H1 (cell line): ENCODE results near the gene NHEJ1. TPM values are rescaled to one million over a fixed set of nuclear protein-coding genes. Genes with fewer than 3 reads are reported as not detected.

ENCODE experiments used
- CTCF ChIA-PET: fragments of 300-600 bp; sonication (Branson Sonifier 250); formaldehyde crosslinking; loops from one replicate; lab custom pipeline; 2021; ENCODE audit not compliant: partially characterized antibody; lab: Charles Lee
- POLR2A ChIA-PET: fragments of 300-600 bp; sonication (Branson Sonifier 250); formaldehyde crosslinking; loops from one replicate; lab custom pipeline; 2021; ENCODE audit warnings: inconsistent platforms; ENCODE audit not compliant: partially characterized antibody; lab: Charles Lee
- DNase-seq, 2 experiments: peaks; one replicate each; pipeline versions ENCODE4 v3.0.0 to v3.0.0-alpha.2; 2010 to 2022; ENCODE audit warnings: low spot score in 2 of 2, low read depth in 1 of 2, mixed read lengths in 1 of 2
- FAIRE-seq: peaks from 2 replicates; lab custom pipeline; 2011; peaks lifted over from hg19 to GRCh38; lab: Jason Lieb, UNC
- H2AFZ ChIP-seq: 2 replicates; pipeline ENCODE4 v1.8.1; 2012; ENCODE audit warnings: low read length, inconsistent platforms
- H2AK5ac ChIP-seq: 2 replicates; pipeline ENCODE4 v1.6.1; 2013; ENCODE audit warnings: low read depth, low read length
- H2BK120ac ChIP-seq: replicated peaks from 2 replicates; pipeline ENCODE3; 2013; ENCODE audit warnings: low read depth, low read length, inconsistent platforms
- H2BK12ac ChIP-seq: 2 replicates; pipeline ENCODE4 v1.6.1; 2013; ENCODE audit warnings: low read depth, low read length
- H2BK15ac ChIP-seq: 2 replicates; pipeline ENCODE4 v1.6.1; 2013; ENCODE audit warnings: low read length
- H2BK20ac ChIP-seq: 2 replicates; pipeline ENCODE4 v1.6.1; 2013; ENCODE audit warnings: low read length
- H2BK5ac ChIP-seq: 2 replicates; pipeline ENCODE4 v1.6.1; 2013; ENCODE audit warnings: low read depth, low read length
- H3K14ac ChIP-seq: 2 replicates; pipeline ENCODE4 v1.6.1; 2013; ENCODE audit warnings: inconsistent platforms; ENCODE audit not compliant: insufficient read length
- H3K18ac ChIP-seq: 2 replicates; pipeline ENCODE4 v1.6.1; 2013; ENCODE audit warnings: low read length; ENCODE audit errors: extremely low read depth
- H3K23ac ChIP-seq: 2 replicates; pipeline ENCODE4 v1.6.1; 2013; ENCODE audit warnings: inconsistent platforms; ENCODE audit not compliant: insufficient read length
- H3K23me2 ChIP-seq: 2 replicates; pipeline ENCODE4 v1.6.1; 2013; ENCODE audit warnings: low read depth, low read length
- H3K27ac ChIP-seq: 2 replicates; pipeline ENCODE4 v1.6.1; 2011; ENCODE audit warnings: low read depth, low read length, inconsistent platforms
- H3K27me3 ChIP-seq, 4 experiments: replicated peaks in 1 of 4; 1 replicate in 1 of 4; 2 replicates in 3 of 4; pipeline versions ENCODE4 v1.6.1 to v1.8.1; 2011 to 2013; ENCODE audit warnings: low read length in 3 of 4, mild to moderate bottlenecking in 3 of 4, inconsistent platforms in 2 of 4, mixed read lengths in 2 of 4, moderate library complexity in 1 of 4; ENCODE audit not compliant: control insufficient read depth in 3 of 4, insufficient read depth in 3 of 4; ENCODE audit errors: extremely low read depth in 1 of 4
- H3K36me3 ChIP-seq, 4 experiments: 2 replicates each; pipeline versions ENCODE4 v1.6.1 to v1.8.1; 2011 to 2013; ENCODE audit warnings: mild to moderate bottlenecking in 4 of 4, low read length in 3 of 4, moderate library complexity in 2 of 4, control low read depth in 1 of 4, inconsistent platforms in 1 of 4; ENCODE audit not compliant: insufficient read depth in 4 of 4, control insufficient read depth in 2 of 4
- H3K4ac ChIP-seq: replicated peaks from 2 replicates; pipeline ENCODE3; 2013; ENCODE audit warnings: low read length, low read depth, mixed read lengths, inconsistent platforms; ENCODE audit not compliant: insufficient read length
- H3K4me1 ChIP-seq, 4 experiments: replicated peaks in 1 of 4; 1 replicate in 1 of 4; 2 replicates in 3 of 4; pipeline versions ENCODE4 v1.6.1 to v1.8.1; 2011 to 2013; ENCODE audit warnings: low read length in 3 of 4, inconsistent platforms in 2 of 4, mixed read lengths in 1 of 4; ENCODE audit not compliant: insufficient read depth in 4 of 4, control insufficient read depth in 3 of 4
- H3K4me2 ChIP-seq, 2 experiments: 2 replicates each; pipeline versions ENCODE4 v1.6.1 to v1.8.1; 2011 to 2013; ENCODE audit warnings: low read depth in 2 of 2, low read length in 2 of 2, control low read depth in 1 of 2, inconsistent platforms in 1 of 2, mild to moderate bottlenecking in 1 of 2; ENCODE audit not compliant: insufficient read depth in 1 of 2
- H3K4me3 ChIP-seq, 4 experiments: fragments of 200-600, 300-600 bp in 1 of 4; sonication (generic), shearing (Covaris generic), sonication (Bioruptor Twin) in 1 of 4; 2 replicates each; pipeline versions ENCODE4 v1.5.1 to v1.8.1; 2011 to 2016; ENCODE audit warnings: low read length in 4 of 4, low read depth in 3 of 4, control low read depth in 2 of 4, inconsistent platforms in 2 of 4, mild to moderate bottlenecking in 2 of 4, mixed read lengths in 1 of 4, moderate library complexity in 1 of 4; ENCODE audit not compliant: insufficient read depth in 2 of 4; ENCODE audit errors: extremely low read depth in 1 of 4
- H3K56ac ChIP-seq: replicated peaks from 2 replicates; pipeline ENCODE3; 2013; ENCODE audit warnings: low read depth, mild to moderate bottlenecking, mixed read lengths, low read length, inconsistent platforms; ENCODE audit not compliant: insufficient read length
- H3K79me1 ChIP-seq: 2 replicates; pipeline ENCODE4 v1.6.1; 2013; ENCODE audit warnings: low read depth, low read length, control low read depth
- H3K79me2 ChIP-seq, 2 experiments: 2 replicates each; pipeline versions ENCODE4 v1.6.1 to v1.8.1; 2012 to 2013; ENCODE audit warnings: low read length in 2 of 2, mild to moderate bottlenecking in 2 of 2, inconsistent platforms in 1 of 2; ENCODE audit not compliant: insufficient read depth in 2 of 2, control insufficient read depth in 1 of 2
- H3K9ac ChIP-seq, 4 experiments: replicated peaks in 1 of 4; 1 replicate in 1 of 4; 2 replicates in 3 of 4; pipeline versions ENCODE4 v1.6.1 to v1.8.1; 2011 to 2013; ENCODE audit warnings: low read depth in 3 of 4, low read length in 3 of 4, control low read depth in 2 of 4, mild to moderate bottlenecking in 2 of 4, moderate library complexity in 2 of 4, inconsistent platforms in 1 of 4; ENCODE audit errors: extremely low read depth in 1 of 4
- H3K9me3 ChIP-seq, 2 experiments: 2 replicates each; pipeline versions ENCODE4 v1.6.1 to v1.8.1; 2012 to 2013; ENCODE audit warnings: mild to moderate bottlenecking in 2 of 2, moderate library complexity in 2 of 2, control low read depth in 1 of 2, inconsistent platforms in 1 of 2, low read depth in 1 of 2, low read length in 1 of 2, mixed read lengths in 1 of 2; ENCODE audit not compliant: insufficient read depth in 2 of 2
- H4K20me1 ChIP-seq, 2 experiments: replicated peaks in 1 of 2; 2 replicates each; pipeline versions ENCODE3 to v1.8.1; 2011 to 2013; ENCODE audit warnings: inconsistent platforms in 2 of 2, low read length in 2 of 2, mild to moderate bottlenecking in 1 of 2; ENCODE audit not compliant: insufficient read depth in 2 of 2, control insufficient read depth in 1 of 2
- H4K5ac ChIP-seq: 2 replicates; pipeline ENCODE4 v1.6.1; 2013; ENCODE audit warnings: low read length, low read depth, mixed read lengths, inconsistent platforms; ENCODE audit not compliant: insufficient read length
- H4K8ac ChIP-seq: 2 replicates; pipeline ENCODE4 v1.8.0; 2013; ENCODE audit warnings: mild to moderate bottlenecking, moderate library complexity, low read length, inconsistent platforms; ENCODE audit not compliant: insufficient read depth; ENCODE audit errors: extremely low read depth
- H4K91ac ChIP-seq: replicated peaks from 2 replicates; pipeline ENCODE3; 2013; ENCODE audit warnings: low read length, mixed read lengths, inconsistent platforms; ENCODE audit not compliant: insufficient read length
- CBX8 ChIP-seq: fragments of 300-800, 300-1000 bp; sonication (generic); IDR thresholded peaks from 2 replicates; pipeline ENCODE4 v1.7.1; 2016; ENCODE audit warnings: low read depth, low read length, borderline replicate concordance
- CHD1 ChIP-seq: IDR thresholded peaks from 2 replicates; pipeline ENCODE4 v1.6.1; 2012; ENCODE audit warnings: low read depth, low read length, improper control_type of control experiment
- FOSL1 ChIP-seq: IDR thresholded peaks from 2 replicates; pipeline ENCODE4 v1.6.1; 2011; ENCODE audit warnings: mild to moderate bottlenecking, low read depth, low read length, moderate library complexity; ENCODE audit not compliant: insufficient read depth
- RNF2 ChIP-seq: fragments of 200-900, 300-1000 bp; sonication (generic); IDR thresholded peaks from 2 replicates; pipeline ENCODE4 v1.7.1; 2016; ENCODE audit warnings: borderline replicate concordance, low read depth, mild to moderate bottlenecking, antibody characterized with exemption, low read length; ENCODE audit not compliant: poor library complexity, severe bottlenecking; ENCODE audit errors: missing control alignments
- WGBS, 2 experiments: shearing (Covaris generic) in 1 of 2; methylation state at CpG; one replicate each; pipeline versions ENCODE4 v1.1.6 to v1.1.7; 2013 to 2015; ENCODE audit warnings: low lambda C conversion rate in 2 of 2, mixed read lengths in 2 of 2, inconsistent platforms in 1 of 2, low coverage in 1 of 2, missing lambda C conversion rate in 1 of 2; ENCODE audit not compliant: insufficient replicate concordance in 2 of 2, insufficient coverage in 1 of 2, insufficient read length in 1 of 2; ENCODE audit errors: extremely low coverage in 1 of 2, missing lambda C conversion rate in 1 of 2; 5-methylcytosine and 5-hydroxymethylcytosine counted together
- polyA plus RNA-seq, 7 experiments: library from polyadenylated mRNA; depleted of rRNA in 3 of 7; stranded (reverse) in 5 of 7; unstranded in 2 of 7; fragments of >200 nt in 5 of 7; fragments of 200-250 nt in 2 of 7; gene quantifications; 1 replicate in 5 of 7; 2 replicates in 1 of 7; 4 replicates in 1 of 7; pipeline versions ENCODE4 v1.2.1 to v1.2.3, GENCODE V29; 2011 to 2013; ENCODE audit warnings: missing spikeins in 2 of 7, mixed read lengths in 2 of 7
- total RNA-seq: library from RNA; stranded (reverse); fragmentation: NEBNext Ultra II Directional; extraction: Animal tissue kit (Norgen Biotek cat#: 25700); gene quantifications from 2 replicates; pipeline ENCODE4 v1.2.1, GENCODE V29; 2021

NHEJ1 gene
- total and polyA plus RNA-seq, 2 of the 8 experiments (the other 6 are each of a cell fraction or from before 2014, with no cell fraction given): 22.7 to 24.1 TPM

DNA sequence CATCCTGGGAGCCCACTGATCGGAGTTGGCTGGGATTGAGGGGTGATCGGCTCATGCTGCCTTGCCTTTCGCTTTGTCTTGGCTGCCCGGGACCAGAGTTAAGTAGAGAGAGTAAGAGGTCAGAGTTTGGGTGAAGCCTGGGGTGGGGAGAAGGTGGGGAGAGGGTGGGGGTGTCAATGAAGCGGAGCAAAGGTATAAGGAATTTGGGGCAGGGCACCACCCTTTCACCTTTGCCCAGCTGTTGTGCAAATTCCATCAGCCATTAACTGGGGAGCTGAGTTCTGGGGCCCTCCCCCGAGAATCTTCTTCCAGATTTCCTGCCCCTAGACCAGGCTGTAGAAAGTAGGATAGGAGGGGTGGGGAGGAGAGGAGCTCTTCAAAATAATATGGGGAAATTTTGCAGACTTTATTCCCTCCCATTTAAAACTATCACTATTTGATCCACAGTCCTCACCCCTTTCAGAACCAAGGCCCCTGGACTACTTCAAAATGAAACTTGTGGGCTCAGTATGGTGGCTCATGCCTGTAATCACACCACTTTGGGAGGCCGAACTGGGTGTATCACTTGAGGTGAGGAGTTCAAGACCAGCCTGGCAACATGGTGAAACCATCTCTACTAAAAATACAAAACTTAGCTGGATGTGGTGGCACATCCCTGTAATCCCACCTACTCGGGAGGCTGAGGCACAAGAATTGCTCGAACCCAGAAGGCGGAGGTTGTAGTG is 9.5 kb upstream of the NHEJ1 start, which contains the start of gene SLC23A3:
Gene SLC23A3, minus strand, starts transcription at position 100 of the 725 bp plus-strand sequence. Its CDS starts 45 bp downstream, at position 55.
- H3K9ac ChIP-seq: no peak within 1 kb of the TSS
- H3K4me1 ChIP-seq: no peaks in the 10 kb centered on the region
- peaks cover 0 to 7% (median 3%) of the 10 kb centered on the region in 4 experiments; a peak in 2 of 8 replicates for H3K36me3 ChIP-seq
- no peaks in the 10 kb centered on the region for H3K27me3 ChIP-seq
- no peak within 1 kb of the TSS for H4K91ac ChIP-seq
- H4K8ac ChIP-seq: no peak within 1 kb of the TSS; the same call in 1 of the 2 replicates
- no peaks in the 10 kb centered on the region for H3K79me2 ChIP-seq
- no peak within 1 kb of the TSS for H2BK120ac ChIP-seq
- H4K20me1 ChIP-seq: peaks cover 0 to 4% of the 10 kb centered on the region in 2 experiments
- H3K4ac ChIP-seq: no peak within 1 kb of the TSS
- H3K23me2 ChIP-seq: no peaks in the 10 kb centered on the region
- DNase-seq: no peak
- 84% methylated on average over 10 of the region's 10 CpGs; no CpG with 5 or more reads in 1 of the 2 experiments for WGBS, 2 experiments
- H3K79me1 ChIP-seq: no peaks in the 10 kb centered on the region; the same call in 1 of the 2 replicates
- no peak within 1 kb of the TSS for H3K18ac ChIP-seq
- H2AK5ac ChIP-seq: no peak within 1 kb of the TSS
- H3K56ac ChIP-seq: no peak within 1 kb of the TSS
- no peak within 1 kb of the TSS for H3K4me3 ChIP-seq
- H3K27ac ChIP-seq: no peak within 1 kb of the TSS
- H2BK15ac ChIP-seq: no peak within 1 kb of the TSS
- no peak within 1 kb of the TSS for H2BK20ac ChIP-seq
- ChIA-PET CTCF (interaction anchor here (0.7 to 8.3 kb wide), 20 partner anchors 11 to 318 kb away, joined by 3 to 71 read pairs (median 4); partner anchors contain the start of genes ANKZF1, ATG9A and NHEJ1), POLR2A (interaction anchor here (1.0 to 2.2 kb wide), 2 partner anchors 36 to 80 kb away, joined by 3 to 7 read pairs; partner anchors contain the start of gene ZFAND2B)
- H3K9me3 ChIP-seq: no peaks in the 10 kb centered on the region
- no peak within 1 kb of the TSS for H4K5ac ChIP-seq
- no peak within 1 kb of the TSS for H2AFZ ChIP-seq
- no peak for FAIRE-seq
- no peak within 1 kb of the TSS for H3K14ac ChIP-seq
- no peak within 1 kb of the TSS for H3K4me2 ChIP-seq
- no peak within 1 kb of the TSS for H2BK12ac ChIP-seq
- no peak within 1 kb of the TSS for H3K23ac ChIP-seq
- no peak within 1 kb of the TSS for H2BK5ac ChIP-seq
- no peak for TF ChIP-seq RNF2
- no peak for TF ChIP-seq CHD1
- TF ChIP-seq CBX8: no peak
- TF ChIP-seq FOSL1: no peak
